ENCODE measurements around the gene VPS4A. TPM values are rescaled to one million over a fixed set of nuclear protein-coding genes. Genes with fewer than 3 reads are reported as not detected.

VPS4A gene
- total RNA-seq, 1 experiment from 2014 or later, result 23.9 TPM

- Histone ChIP-seq H3K9me3 (ENCODE audit: control insufficient read depth, insufficient read depth, low read depth, low read length) (no peaks in the 10 kb centered on the region), H3K4me3 (ENCODE audit: low read depth in 2 of 2, low read length in 2 of 2) (no peak overlapping the region), H3K27ac (ENCODE audit: low read length) (no peak overlapping the region), H3K36me3 (ENCODE audit: control insufficient read depth, insufficient read depth, low read length) (no peaks in the 10 kb centered on the region; the same call in 1 of the 2 replicates), H3K4me1 (ENCODE audit: control insufficient read depth, insufficient read depth, low read length) (no peaks in the 10 kb centered on the region), H3K27me3 (ENCODE audit: control insufficient read depth, insufficient read depth, low read length) (no peaks in the 10 kb centered on the region)
- no peak for TF ChIP-seq TCF7L2 (IDR thresholded peaks at IDR 0.05; ENCODE audit: low read depth, low read length)
- TF ChIP-seq, protein P1, sequence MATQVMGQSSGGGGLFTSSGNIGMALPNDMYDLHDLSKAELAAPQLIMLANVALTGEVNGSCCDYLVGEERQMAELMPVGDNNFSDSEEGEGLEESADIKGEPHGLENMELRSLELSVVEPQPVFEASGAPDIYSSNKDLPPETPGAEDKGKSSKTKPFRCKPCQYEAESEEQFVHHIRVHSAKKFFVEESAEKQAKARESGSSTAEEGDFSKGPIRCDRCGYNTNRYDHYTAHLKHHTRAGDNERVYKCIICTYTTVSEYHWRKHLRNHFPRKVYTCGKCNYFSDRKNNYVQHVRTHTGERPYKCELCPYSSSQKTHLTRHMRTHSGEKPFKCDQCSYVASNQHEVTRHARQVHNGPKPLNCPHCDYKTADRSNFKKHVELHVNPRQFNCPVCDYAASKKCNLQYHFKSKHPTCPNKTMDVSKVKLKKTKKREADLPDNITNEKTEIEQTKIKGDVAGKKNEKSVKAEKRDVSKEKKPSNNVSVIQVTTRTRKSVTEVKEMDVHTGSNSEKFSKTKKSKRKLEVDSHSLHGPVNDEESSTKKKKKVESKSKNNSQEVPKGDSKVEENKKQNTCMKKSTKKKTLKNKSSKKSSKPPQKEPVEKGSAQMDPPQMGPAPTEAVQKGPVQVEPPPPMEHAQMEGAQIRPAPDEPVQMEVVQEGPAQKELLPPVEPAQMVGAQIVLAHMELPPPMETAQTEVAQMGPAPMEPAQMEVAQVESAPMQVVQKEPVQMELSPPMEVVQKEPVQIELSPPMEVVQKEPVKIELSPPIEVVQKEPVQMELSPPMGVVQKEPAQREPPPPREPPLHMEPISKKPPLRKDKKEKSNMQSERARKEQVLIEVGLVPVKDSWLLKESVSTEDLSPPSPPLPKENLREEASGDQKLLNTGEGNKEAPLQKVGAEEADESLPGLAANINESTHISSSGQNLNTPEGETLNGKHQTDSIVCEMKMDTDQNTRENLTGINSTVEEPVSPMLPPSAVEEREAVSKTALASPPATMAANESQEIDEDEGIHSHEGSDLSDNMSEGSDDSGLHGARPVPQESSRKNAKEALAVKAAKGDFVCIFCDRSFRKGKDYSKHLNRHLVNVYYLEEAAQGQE (IDR thresholded peaks at IDR 0.05; ENCODE audit: insufficient read depth in 1 of 2, low read depth in 2 of 2, low read length in 1 of 2), result no peak
- TF ChIP-seq, protein P2, sequence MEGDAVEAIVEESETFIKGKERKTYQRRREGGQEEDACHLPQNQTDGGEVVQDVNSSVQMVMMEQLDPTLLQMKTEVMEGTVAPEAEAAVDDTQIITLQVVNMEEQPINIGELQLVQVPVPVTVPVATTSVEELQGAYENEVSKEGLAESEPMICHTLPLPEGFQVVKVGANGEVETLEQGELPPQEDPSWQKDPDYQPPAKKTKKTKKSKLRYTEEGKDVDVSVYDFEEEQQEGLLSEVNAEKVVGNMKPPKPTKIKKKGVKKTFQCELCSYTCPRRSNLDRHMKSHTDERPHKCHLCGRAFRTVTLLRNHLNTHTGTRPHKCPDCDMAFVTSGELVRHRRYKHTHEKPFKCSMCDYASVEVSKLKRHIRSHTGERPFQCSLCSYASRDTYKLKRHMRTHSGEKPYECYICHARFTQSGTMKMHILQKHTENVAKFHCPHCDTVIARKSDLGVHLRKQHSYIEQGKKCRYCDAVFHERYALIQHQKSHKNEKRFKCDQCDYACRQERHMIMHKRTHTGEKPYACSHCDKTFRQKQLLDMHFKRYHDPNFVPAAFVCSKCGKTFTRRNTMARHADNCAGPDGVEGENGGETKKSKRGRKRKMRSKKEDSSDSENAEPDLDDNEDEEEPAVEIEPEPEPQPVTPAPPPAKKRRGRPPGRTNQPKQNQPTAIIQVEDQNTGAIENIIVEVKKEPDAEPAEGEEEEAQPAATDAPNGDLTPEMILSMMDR (IDR thresholded peaks at IDR 0.05), result no peak
- no peak for TF ChIP-seq SIN3A (IDR thresholded peaks at IDR 0.05; ENCODE audit: borderline replicate concordance, insufficient read depth, low read depth, low read length)
- no peak for TF ChIP-seq POLR2AphosphoS5 (IDR thresholded peaks at IDR 0.05; ENCODE audit: low read depth, low read length)
- CTCF ChIA-PET, result no interaction called here
- ATAC-seq (no peak), DNase-seq (ENCODE audit: low read depth, low spot score) (no peak)
- intact Hi-C loops (cut with micrococcal nuclease; ENCODE audit: unreplicated experiment), result no loop called here
- POLR2A ChIA-PET, result interaction anchor here (0.6 kb wide), 1 partner anchor 16 kb away, joined by 11 read pairs; no protein-coding TSS in a partner anchor
- in situ Hi-C loops (cut with HindIII; ENCODE audit: low pct_unique_long_range_greater_than_20kb, low sequenced_read_pairs), result no loop called here
- BruUV-seq (replicated peaks), result no TSS peak
Observed at GRCh38 chr16:69274699-69275235, 36.4 kb upstream of the VPS4A start.

DNA sequence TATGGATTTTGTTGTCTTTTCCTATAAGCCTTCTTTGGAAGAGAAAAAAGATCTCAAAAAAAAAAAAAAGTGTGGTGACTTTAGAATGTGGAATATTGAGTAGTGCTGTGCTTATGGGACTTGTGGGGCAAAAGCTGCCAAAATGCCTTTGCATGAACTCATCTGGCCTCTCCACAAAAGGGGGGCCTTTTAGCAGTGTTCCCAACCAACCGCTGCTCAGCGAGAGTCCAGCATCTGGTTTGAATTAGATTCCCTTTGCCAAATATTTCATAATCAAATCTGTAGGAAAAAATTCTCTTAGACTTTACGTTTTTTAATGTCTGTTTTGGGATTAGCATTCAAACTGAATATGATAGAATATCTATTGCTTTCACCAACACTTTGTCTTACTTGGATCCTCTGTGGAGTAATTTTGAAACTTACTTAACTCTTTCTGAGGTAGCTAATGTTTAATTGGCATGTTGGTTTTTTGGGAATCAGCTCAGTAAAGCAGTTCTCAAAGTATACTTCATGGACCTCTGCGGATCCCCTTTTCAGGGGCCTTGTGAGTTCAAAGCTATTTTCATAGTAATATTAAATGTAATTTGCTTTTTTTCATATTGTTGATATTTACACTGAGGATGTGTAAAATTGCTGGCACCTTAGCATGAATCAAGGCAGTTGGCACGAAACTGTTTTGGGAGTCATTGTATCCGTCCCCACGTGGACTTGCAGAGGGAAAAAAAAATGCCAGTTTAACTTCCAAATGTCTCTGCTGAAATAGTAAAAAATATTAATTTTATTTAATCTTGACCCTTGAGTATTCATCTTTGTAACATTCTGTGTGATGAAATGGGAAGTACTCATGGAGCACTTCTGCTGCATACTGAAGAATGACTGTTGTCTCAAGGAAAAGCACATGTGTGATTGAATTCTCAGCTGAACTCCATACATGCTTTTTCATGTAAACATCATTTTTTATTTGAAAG, 34.7 kb upstream of the VPS4A start:
- POLR2A ChIA-PET, result no interaction called here
- H3K27ac ChIP-seq (ENCODE audit: low read length), result no peak overlapping the region
- intact Hi-C loops (cut with micrococcal nuclease; ENCODE audit: unreplicated experiment), result no loop called here
- BruUV-seq (replicated peaks), result no TSS peak
- TF ChIP-seq, protein P1 (IDR thresholded peaks at IDR 0.05; ENCODE audit: insufficient read depth in 1 of 2, low read depth in 2 of 2, low read length in 1 of 2), result no peak
- TF ChIP-seq POLR2AphosphoS5 (IDR thresholded peaks at IDR 0.05; ENCODE audit: low read depth, low read length) (no peak), SIN3A (IDR thresholded peaks at IDR 0.05; ENCODE audit: borderline replicate concordance, insufficient read depth, low read depth, low read length) (no peak), TCF7L2 (IDR thresholded peaks at IDR 0.05; ENCODE audit: low read depth, low read length) (no peak)
- TF ChIP-seq, protein P2 (IDR thresholded peaks at IDR 0.05), result no peak
- H3K4me3 ChIP-seq (ENCODE audit: low read depth in 2 of 2, low read length in 2 of 2), result no peak overlapping the region
- no peak for DNase-seq (ENCODE audit: low read depth, low spot score)
- no peaks in the 10 kb centered on the region for H3K9me3 ChIP-seq (ENCODE audit: control insufficient read depth, insufficient read depth, low read depth, low read length)
- no peaks in the 10 kb centered on the region for H3K27me3 ChIP-seq (ENCODE audit: control insufficient read depth, insufficient read depth, low read length)
- CTCF ChIA-PET, result no interaction called here
- H3K4me1 ChIP-seq (ENCODE audit: control insufficient read depth, insufficient read depth, low read length), result no peaks in the 10 kb centered on the region
- no peaks in the 10 kb centered on the region; the same call in 1 of the 2 replicates for H3K36me3 ChIP-seq (ENCODE audit: control insufficient read depth, insufficient read depth, low read length)
- ATAC-seq, result no peak
- in situ Hi-C loops (cut with HindIII; ENCODE audit: low pct_unique_long_range_greater_than_20kb, low sequenced_read_pairs), result no loop called here
